OCI-LY1 (cell line): Measurements from ENCODE around the gene WDR5.
A peak's percentile ranks its signal among the peaks of the same experiment; 100 is the strongest.

Experiments used
- H2AFZ ChIP-seq: fragments of 200-600 bp; sonication (generic), shearing (Covaris generic); 2 replicates; pipeline ENCODE4 v1.6.0; 2014; ENCODE audit warnings: antibody characterized with exemption, mild to moderate bottlenecking, low read length
- H3F3A ChIP-seq: fragments of 200-600 bp; sonication (generic), shearing (Covaris generic); 2 replicates; pipeline ENCODE4 v1.6.0; 2014; ENCODE audit warnings: mild to moderate bottlenecking, antibody characterized with exemption, low read length, moderate library complexity; ENCODE audit not compliant: insufficient read depth
- H3K27ac ChIP-seq: fragments of 200-600 bp; sonication (generic); 2 replicates; pipeline ENCODE4 v1.5.1; 2014; ENCODE audit warnings: low read length, mixed run types, mild to moderate bottlenecking, low read depth; ENCODE audit not compliant: poor library complexity, severe bottlenecking
- H3K27me3 ChIP-seq: fragments of 200-600 bp; sonication (generic); 2 replicates; pipeline ENCODE4 v1.6.0; 2014; ENCODE audit warnings: antibody characterized with exemption, mild to moderate bottlenecking, low read length, moderate library complexity; ENCODE audit not compliant: insufficient read depth
- H3K36me3 ChIP-seq: fragments of 200-600 bp; sonication (generic); 2 replicates; pipeline ENCODE4 v1.6.1; 2014; ENCODE audit warnings: mild to moderate bottlenecking, antibody characterized with exemption, low read length, moderate library complexity, mixed read lengths; ENCODE audit not compliant: insufficient read depth
- H3K4me1 ChIP-seq: fragments of 200-600 bp; sonication (generic); 2 replicates; pipeline ENCODE4 v1.5.1; 2014; ENCODE audit warnings: mild to moderate bottlenecking, low read length, moderate library complexity; ENCODE audit not compliant: insufficient read depth, severe bottlenecking
- H3K4me2 ChIP-seq: fragments of 200-600 bp; sonication (generic), shearing (Covaris generic); 2 replicates; pipeline ENCODE4 v1.6.1; 2014; ENCODE audit warnings: low read length
- H3K4me3 ChIP-seq: fragments of 200-600 bp; sonication (generic); 2 replicates; pipeline ENCODE4 v1.5.1; 2014; ENCODE audit warnings: low read length, low read depth, mild to moderate bottlenecking, mixed read lengths; ENCODE audit not compliant: poor library complexity, severe bottlenecking
- H3K79me2 ChIP-seq: fragments of 200-600 bp; shearing (Covaris generic); 2 replicates; pipeline ENCODE4 v1.6.1; 2016; ENCODE audit warnings: mixed run types, low read length, mixed read lengths; ENCODE audit not compliant: insufficient read depth
- H3K9ac ChIP-seq: fragments of 200-600 bp; sonication (generic), shearing (Covaris generic); 2 replicates; pipeline ENCODE4 v1.6.1; 2014; ENCODE audit warnings: mild to moderate bottlenecking, low read length, mixed read lengths
- H3K9me2 ChIP-seq: fragments of 200-600 bp; sonication (generic), shearing (Covaris generic); 2 replicates; pipeline ENCODE4 v1.6.1; 2014; ENCODE audit warnings: low read depth, mild to moderate bottlenecking, low read length, mixed read lengths
- H3K9me3 ChIP-seq: fragments of 200-600 bp; shearing (Covaris generic); 2 replicates; pipeline ENCODE4 v1.6.1; 2014; ENCODE audit warnings: low read length, mixed read lengths
- H4K20me1 ChIP-seq: fragments of 200-600 bp; sonication (generic), shearing (Covaris generic); 2 replicates; pipeline ENCODE4 v1.6.0; 2016; ENCODE audit warnings: mild to moderate bottlenecking, low read length; ENCODE audit not compliant: insufficient read depth
- CTCF ChIP-seq: fragments of 200-600 bp; sonication (generic), shearing (Covaris generic); IDR thresholded peaks from 2 replicates; pipeline ENCODE4 v1.5.1; 2017; ENCODE audit warnings: mild to moderate bottlenecking, antibody characterized with exemption, low read length, moderate library complexity, mixed read lengths
- EZH2 ChIP-seq: fragments of 200-600 bp; sonication (generic), shearing (Covaris generic); IDR thresholded peaks from 2 replicates; pipeline ENCODE4 v1.8.0; 2017; ENCODE audit warnings: borderline replicate concordance, mixed run types, mild to moderate bottlenecking, antibody characterized with exemption, low read length, moderate library complexity, mixed read lengths

The WDR5 gene

GRCh38 chr9:134169724-134170401 lies 34.0 kb downstream of the WDR5 start:
- H3K79me2 ChIP-seq = no peaks in the 10 kb centered on the region
- no peaks in the 10 kb centered on the region for H3K9me2 ChIP-seq
- no peaks in the 10 kb centered on the region for H3F3A ChIP-seq
- H3K4me2 ChIP-seq = no peak overlapping the region
- no peaks in the 10 kb centered on the region for H3K36me3 ChIP-seq
- no peaks in the 10 kb centered on the region for H3K27me3 ChIP-seq
- H3K4me3 ChIP-seq = no peak overlapping the region
- H4K20me1 ChIP-seq = no peaks in the 10 kb centered on the region
- H3K9ac ChIP-seq = no peak overlapping the region
- TF ChIP-seq EZH2 (no peak), CTCF (no peak)
- H2AFZ ChIP-seq = no peak overlapping the region
- no peak overlapping the region for H3K27ac ChIP-seq
- peaks cover 34% of the 10 kb centered on the region for H3K4me1 ChIP-seq
- H3K9me3 ChIP-seq = no peaks in the 10 kb centered on the region

DNA sequence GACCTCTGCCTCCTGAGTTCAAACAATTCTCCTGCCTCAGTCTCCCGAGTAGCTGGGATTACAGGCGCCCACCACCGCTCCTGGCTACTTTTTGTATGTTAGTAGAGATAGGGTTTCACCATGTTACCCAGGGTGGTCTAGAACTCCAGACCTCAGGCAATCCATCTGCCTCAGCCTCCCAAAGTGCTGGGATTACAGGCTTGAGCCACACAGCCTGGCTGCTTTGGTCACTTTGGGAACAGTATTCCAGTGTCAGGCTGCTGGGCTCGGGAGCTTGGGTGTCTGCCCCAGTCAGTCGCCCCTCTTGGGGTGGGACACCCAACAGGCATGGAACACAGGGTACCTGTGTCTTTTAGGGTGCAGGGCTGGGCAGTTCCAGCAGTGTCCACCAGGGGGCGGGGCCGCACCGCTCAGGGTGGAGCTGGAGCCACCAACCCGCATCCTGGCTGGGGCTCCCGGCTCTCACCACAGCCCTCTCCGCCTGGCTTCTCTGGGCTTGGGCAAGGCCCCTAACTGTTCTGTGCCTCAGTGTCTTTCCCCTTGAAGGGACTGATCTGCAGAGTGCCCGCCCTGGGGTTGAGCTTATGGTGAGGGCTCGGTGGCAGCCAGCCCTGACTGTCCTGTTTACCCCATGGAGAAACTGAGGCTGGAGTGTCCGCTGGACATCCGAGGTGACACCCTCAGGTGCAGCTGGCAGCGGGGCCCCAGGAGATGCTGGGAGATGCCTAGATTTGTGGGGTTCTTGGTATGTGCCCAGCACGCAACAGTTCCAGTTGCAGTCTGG lies 34.8 kb downstream of the WDR5 start:
- H3F3A ChIP-seq = no peaks in the 10 kb centered on the region
- H3K27ac ChIP-seq = no peak overlapping the region
- H3K4me3 ChIP-seq = no peak overlapping the region
- H3K4me2 ChIP-seq = no peak overlapping the region
- no peaks in the 10 kb centered on the region for H4K20me1 ChIP-seq
- H3K4me1 ChIP-seq = peaks cover 41% of the 10 kb centered on the region
- no peak overlapping the region for H2AFZ ChIP-seq
- H3K27me3 ChIP-seq = no peaks in the 10 kb centered on the region
- H3K9me3 ChIP-seq = no peaks in the 10 kb centered on the region
- no peaks in the 10 kb centered on the region for H3K36me3 ChIP-seq
- no peaks in the 10 kb centered on the region for H3K9me2 ChIP-seq
- no peak for TF ChIP-seq CTCF
- TF ChIP-seq EZH2 = no peak
- no peaks in the 10 kb centered on the region for H3K79me2 ChIP-seq
- no peak overlapping the region for H3K9ac ChIP-seq

- Histone ChIP-seq H4K20me1 (no peaks in the 10 kb centered on the region), H3K27me3 (no peaks in the 10 kb centered on the region), H3K79me2 (no peaks in the 10 kb centered on the region), H3K4me1 (peaks cover 50% of the 10 kb centered on the region), H3K9ac (peak overlapping the region; percentile 68; the same call in 1 of the 2 replicates), H3K4me2 (no peak overlapping the region; the same call in 1 of the 2 replicates), H3K36me3 (no peaks in the 10 kb centered on the region), H3K9me2 (no peaks in the 10 kb centered on the region), H3K4me3 (no peak overlapping the region), H3K9me3 (no peaks in the 10 kb centered on the region), H3K27ac (no peak overlapping the region), H2AFZ (no peak overlapping the region), H3F3A (no peaks in the 10 kb centered on the region)
- TF ChIP-seq CTCF (no peak), EZH2 (no peak)
Observed at GRCh38 chr9:134171316-134172197, 35.7 kb downstream of the WDR5 start.
